Type B pancreatic cell (in vitro differentiated cells): ENCODE data around the gene MOSMO. TPM values are rescaled to one million over a fixed set of nuclear protein-coding genes. Genes with fewer than 3 reads are reported as not detected.

Experiments
- DNase-seq: peaks from one replicate; pipeline ENCODE4 v3.0.0; 2021; ENCODE audit warnings: mixed read lengths; ENCODE audit not compliant: unreplicated experiment; ENCODE audit errors: extremely low spot score
- H3K27ac Mint-ChIP-seq: 2 replicates; pipeline ENCODE4 v1.8.0; 2021; ENCODE audit warnings: mild to moderate bottlenecking, mixed read lengths
- H3K27me3 Mint-ChIP-seq: 2 replicates; pipeline ENCODE4 v1.8.0; 2021; ENCODE audit warnings: mixed read lengths
- H3K36me3 Mint-ChIP-seq: 2 replicates; pipeline ENCODE4 v1.8.0; 2021; ENCODE audit warnings: mixed read lengths
- H3K4me1 Mint-ChIP-seq: one replicate; pipeline ENCODE4 v1.8.0; 2021; ENCODE audit warnings: mixed read lengths; ENCODE audit not compliant: unreplicated experiment
- H3K4me3 Mint-ChIP-seq: 2 replicates; pipeline ENCODE4 v1.8.0; 2021; ENCODE audit warnings: mild to moderate bottlenecking, mixed read lengths
- H3K9me3 Mint-ChIP-seq: 2 replicates; pipeline ENCODE4 v1.8.0; 2021; ENCODE audit warnings: mixed read lengths
- total RNA-seq: library from RNA; stranded (reverse); gene quantifications from 2 replicates; pipeline ENCODE4 v1.2.1, GENCODE V29; 2021; ENCODE audit warnings: low replicate concordance
- TF ChIP-seq, protein P1 (sequence below): fragments of 200-600 bp; sonication (generic); conservative IDR thresholded peaks from 2 replicates; pipeline ENCODE4 v1.5.0; 2021; ENCODE audit warnings: antibody characterized with exemption, mild to moderate bottlenecking

MOSMO gene
- total RNA-seq, 1 donor from 2014 or later = 13.5 TPM

DNA sequence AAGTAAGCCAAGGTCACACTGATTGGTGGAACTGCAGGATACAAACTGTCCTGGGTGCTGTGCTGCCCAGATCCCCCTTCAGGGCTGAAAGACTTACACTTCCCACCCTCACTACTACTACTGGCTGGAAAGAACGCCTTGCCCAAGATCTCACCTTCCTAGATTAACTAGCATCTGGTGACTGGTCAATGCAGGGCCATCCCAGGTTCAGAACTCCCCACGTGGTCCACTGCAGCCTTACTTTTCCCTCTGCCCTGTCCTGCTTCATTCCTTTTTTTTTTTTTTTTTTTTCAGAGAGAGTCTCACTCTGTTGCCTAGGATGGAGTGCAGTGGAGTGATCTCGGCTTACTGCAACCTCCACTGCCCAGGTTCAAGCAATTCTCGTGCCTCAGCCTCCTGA is 4.7 kb upstream of the MOSMO start:
- Mint-ChIP-seq H3K27ac (no peak overlapping the region), H3K36me3 (no peaks in the 10 kb centered on the region), H3K4me3 (no peak overlapping the region), H3K27me3 (peaks cover 22% of the 10 kb centered on the region), H3K4me1 (peaks cover 19% of the 10 kb centered on the region), H3K9me3 (no peaks in the 10 kb centered on the region)
- no peak for DNase-seq
- TF ChIP-seq, protein P1, sequence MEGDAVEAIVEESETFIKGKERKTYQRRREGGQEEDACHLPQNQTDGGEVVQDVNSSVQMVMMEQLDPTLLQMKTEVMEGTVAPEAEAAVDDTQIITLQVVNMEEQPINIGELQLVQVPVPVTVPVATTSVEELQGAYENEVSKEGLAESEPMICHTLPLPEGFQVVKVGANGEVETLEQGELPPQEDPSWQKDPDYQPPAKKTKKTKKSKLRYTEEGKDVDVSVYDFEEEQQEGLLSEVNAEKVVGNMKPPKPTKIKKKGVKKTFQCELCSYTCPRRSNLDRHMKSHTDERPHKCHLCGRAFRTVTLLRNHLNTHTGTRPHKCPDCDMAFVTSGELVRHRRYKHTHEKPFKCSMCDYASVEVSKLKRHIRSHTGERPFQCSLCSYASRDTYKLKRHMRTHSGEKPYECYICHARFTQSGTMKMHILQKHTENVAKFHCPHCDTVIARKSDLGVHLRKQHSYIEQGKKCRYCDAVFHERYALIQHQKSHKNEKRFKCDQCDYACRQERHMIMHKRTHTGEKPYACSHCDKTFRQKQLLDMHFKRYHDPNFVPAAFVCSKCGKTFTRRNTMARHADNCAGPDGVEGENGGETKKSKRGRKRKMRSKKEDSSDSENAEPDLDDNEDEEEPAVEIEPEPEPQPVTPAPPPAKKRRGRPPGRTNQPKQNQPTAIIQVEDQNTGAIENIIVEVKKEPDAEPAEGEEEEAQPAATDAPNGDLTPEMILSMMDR = no peak

DNA sequence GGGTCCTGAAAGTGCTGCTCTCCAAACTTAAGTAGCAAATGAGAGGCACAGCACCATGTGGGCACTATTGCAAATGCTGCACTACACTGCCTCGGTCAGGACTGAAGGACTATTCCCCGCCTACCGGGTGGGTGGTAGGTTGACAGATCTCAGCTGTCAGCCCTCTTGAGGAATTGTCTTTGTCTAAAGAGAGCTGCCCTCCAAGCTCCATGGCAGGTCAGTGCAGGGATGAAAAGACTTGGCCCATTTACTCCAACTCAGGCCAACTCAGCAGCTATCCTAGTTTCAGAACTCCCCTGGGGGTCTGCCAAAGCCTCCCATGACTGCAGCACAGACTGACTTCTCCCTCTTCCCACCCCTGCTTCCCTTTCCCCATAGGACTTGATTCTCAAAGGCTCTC is 3.6 kb upstream of the MOSMO start:
- peaks cover 22% of the 10 kb centered on the region for H3K4me1 Mint-ChIP-seq

GRCh38 chr16:22005746-22006145 is 2.2 kb upstream of the MOSMO start:
- peaks cover 28% of the 10 kb centered on the region for H3K4me1 Mint-ChIP-seq
- H3K27ac Mint-ChIP-seq = no peak overlapping the region
- peaks cover 22% of the 10 kb centered on the region for H3K27me3 Mint-ChIP-seq
- TF ChIP-seq, protein P1 = no peak
- no peaks in the 10 kb centered on the region for H3K9me3 Mint-ChIP-seq
- H3K36me3 Mint-ChIP-seq = peaks cover 4% of the 10 kb centered on the region
- no peak overlapping the region for H3K4me3 Mint-ChIP-seq
- DNase-seq = no peak

More for the DNA sequence above, 3.6 kb upstream of the MOSMO start:
- DNase-seq = no peak
- TF ChIP-seq, protein P1 = no peak
- Mint-ChIP-seq H3K27ac (no peak overlapping the region), H3K9me3 (no peaks in the 10 kb centered on the region), H3K36me3 (no peaks in the 10 kb centered on the region), H3K4me3 (no peak overlapping the region), H3K27me3 (peaks cover 22% of the 10 kb centered on the region)

- TF ChIP-seq, protein P1 = no peak
- no peak overlapping the region for H3K27ac Mint-ChIP-seq
- H3K36me3 Mint-ChIP-seq = peaks cover 4% of the 10 kb centered on the region
- H3K27me3 Mint-ChIP-seq = peaks cover 22% of the 10 kb centered on the region
- H3K4me3 Mint-ChIP-seq = peak overlapping the region; percentile 88
- no peaks in the 10 kb centered on the region for H3K9me3 Mint-ChIP-seq
- peaks cover 20% of the 10 kb centered on the region for H3K4me1 Mint-ChIP-seq
- DNase-seq = no peak
Measured at GRCh38 chr16:22006636-22007035, 1.3 kb upstream of the MOSMO start.

DNA sequence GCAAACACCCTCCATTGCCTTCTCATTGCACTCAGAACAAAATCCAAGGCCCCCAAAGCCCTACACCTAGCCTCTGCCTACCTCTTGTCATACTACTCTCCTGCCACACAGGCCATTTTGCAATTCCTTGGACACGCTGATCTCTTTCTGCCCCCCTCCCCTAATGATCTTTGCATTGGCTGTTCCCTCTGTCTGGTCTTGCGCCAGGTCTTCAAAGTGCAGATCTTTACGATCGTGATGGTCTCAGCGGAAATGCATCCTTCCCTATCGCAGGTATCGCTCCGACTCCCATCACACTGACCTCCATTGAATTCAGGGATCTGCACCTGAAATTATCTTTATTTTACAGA is 777 bp upstream of the MOSMO start:
- Mint-ChIP-seq H3K36me3 (peaks cover 4% of the 10 kb centered on the region), H3K27me3 (peaks cover 22% of the 10 kb centered on the region), H3K9me3 (no peaks in the 10 kb centered on the region), H3K27ac (peak overlapping the region; percentile 71), H3K4me3 (peak overlapping the region; percentile 88), H3K4me1 (peaks cover 20% of the 10 kb centered on the region)
- TF ChIP-seq, protein P1 = no peak
- no peak for DNase-seq
